Spinal cord (tissue), 10 donors: ENCODE measurements around the gene FAM151B. TPM values are rescaled to one million over a fixed set of nuclear protein-coding genes. Genes with fewer than 3 reads are reported as not detected.
A peak's percentile ranks its signal among the peaks of the same experiment; 100 is the strongest.
"Not testable (repeated sequence)": the region's sequence is repeated elsewhere in the genome, so short reads cannot be mapped to it uniquely, and the experiment has no call there.

Source experiments
- DNase-seq, 6 donors: peaks; one replicate each; pipeline versions ENCODE4 v3.0.0 to v3.0.0-alpha.2; 2013 to 2015; ENCODE audit warnings: low spot score in 6 of 6, low read depth in 4 of 6
- H3K27ac ChIP-seq: one replicate; pipeline ENCODE4 v1.5.1; 2013; ENCODE audit warnings: low read depth, low read length, control low read depth
- H3K27me3 ChIP-seq: one replicate; pipeline ENCODE4 v1.6.1; 2013; ENCODE audit warnings: low read length; ENCODE audit not compliant: control insufficient read depth, insufficient read depth
- H3K36me3 ChIP-seq: one replicate; pipeline ENCODE4 v1.6.1; 2013; ENCODE audit warnings: low read length; ENCODE audit not compliant: control insufficient read depth, insufficient read depth
- H3K4me1 ChIP-seq: one replicate; pipeline ENCODE4 v1.6.1; 2013; ENCODE audit warnings: low read length; ENCODE audit not compliant: control insufficient read depth, insufficient read depth
- H3K4me3 ChIP-seq: one replicate; pipeline ENCODE4 v1.5.1; 2013; ENCODE audit warnings: low read depth, low read length, control low read depth
- H3K9me3 ChIP-seq: one replicate; pipeline ENCODE4 v1.6.1; 2013; ENCODE audit warnings: low read length; ENCODE audit not compliant: control insufficient read depth, insufficient read depth
- WGBS: methylation state at CpG from one replicate; pipeline ENCODE4 v1.1.5; 2013; ENCODE audit warnings: missing lambda C conversion rate; ENCODE audit not compliant: insufficient coverage; 5-methylcytosine and 5-hydroxymethylcytosine counted together
- long read RNA-seq, 4 donors: transcript quantifications; one replicate each; lab custom pipeline, GENCODE V29; 2026
- polyA plus RNA-seq, 2 donors: library from polyadenylated mRNA; unstranded; fragments of 120-200 nt; gene quantifications; one replicate each; pipeline ENCODE4 v1.2.1, GENCODE V29; 2013; ENCODE audit not compliant: insufficient read length in 2 of 2
- total RNA-seq, 2 donors: library from RNA; depleted of rRNA in 1 of 2; stranded (reverse); fragments of 120-200 nt in 1 of 2; fragments of >200 nt in 1 of 2; gene quantifications; one replicate each; pipeline versions ENCODE4 v1.2.3 to v1.2.4, GENCODE V29; 2013 to 2014
- donor health status: healthy.

The FAM151B gene
- total RNA-seq (10 to 100 TPM in 1 of 2 donors, 1 to 10 TPM in 1; 9.3 to 15.5 TPM), polyA plus RNA-seq (1 to 10 TPM; 3.7 to 4.2 TPM)
- long read RNA-seq, donor 1: 0 reads
- long read RNA-seq, donor 2: 0 reads
- long read RNA-seq, donor 3: 0 reads
- long read RNA-seq, donor 4: 0 reads

- Histone ChIP-seq H3K4me3 (peak within 1 kb of the TSS; percentile 81), H3K9me3 (no peaks in the 10 kb centered on the region), H3K27me3 (no peaks in the 10 kb centered on the region), H3K4me1 (peaks cover 4% of the 10 kb centered on the region), H3K36me3 (peaks cover 4% of the 10 kb centered on the region), H3K27ac (peak within 1 kb of the TSS; percentile 82)
- WGBS: 0% methylated on average over 82 of the region's 85 CpGs
- peak; percentile 69 to 97 (median 81) for DNase-seq
Observed at GRCh38 chr5:80487829-80488721, at the start of gene FAM151B. Gene FAM151B, plus strand, starts transcription at chr5:80488100. Its CDS starts 24 bp downstream, at chr5:80488124.

GRCh38 chr5:80438739-80439138 lies 49.2 kb upstream of the FAM151B start:
- H3K4me1 ChIP-seq: no peaks in the 10 kb centered on the region
- no peaks in the 10 kb centered on the region for H3K9me3 ChIP-seq
- WGBS: no CpG with 5 or more reads among the region's 4 CpGs
- peaks cover 21% of the 10 kb centered on the region for H3K36me3 ChIP-seq
- DNase-seq: no peak
- H3K4me3 ChIP-seq: no peak overlapping the region
- H3K27me3 ChIP-seq: no peaks in the 10 kb centered on the region
- H3K27ac ChIP-seq: no peak overlapping the region

GRCh38 chr5:80439213-80439612 lies 48.7 kb upstream of the FAM151B start:
- no peak overlapping the region for H3K27ac ChIP-seq
- H3K4me3 ChIP-seq: no peak overlapping the region
- H3K4me1 ChIP-seq: no peaks in the 10 kb centered on the region
- DNase-seq: no peak
- peaks cover 21% of the 10 kb centered on the region for H3K36me3 ChIP-seq
- no peaks in the 10 kb centered on the region for H3K9me3 ChIP-seq
- H3K27me3 ChIP-seq: no peaks in the 10 kb centered on the region

- H3K36me3 ChIP-seq: peaks cover 16% of the 10 kb centered on the region
- H3K27ac ChIP-seq: no peak overlapping the region
Observed at GRCh38 chr5:80442742-80443141, 45.2 kb upstream of the FAM151B start.

GRCh38 chr5:80453366-80453765 lies 34.5 kb upstream of the FAM151B start:
- Histone ChIP-seq H3K27ac (no peak overlapping the region), H3K9me3 (no peaks in the 10 kb centered on the region), H3K4me1 (no peaks in the 10 kb centered on the region), H3K36me3 (peaks cover 21% of the 10 kb centered on the region), H3K27me3 (no peaks in the 10 kb centered on the region), H3K4me3 (no peak overlapping the region)
- WGBS: 90% methylated on average over 2 of the region's 2 CpGs
- no peak for DNase-seq

More at GRCh38 chr5:80442742-80443141, 45.2 kb upstream of the FAM151B start:
- Histone ChIP-seq H3K4me3 (no peak overlapping the region), H3K9me3 (no peaks in the 10 kb centered on the region), H3K4me1 (no peaks in the 10 kb centered on the region), H3K27me3 (no peaks in the 10 kb centered on the region)
- no peak for DNase-seq

GRCh38 chr5:80463269-80463668 lies 24.6 kb upstream of the FAM151B start:
- 100% methylated on average over 3 of the region's 4 CpGs for WGBS
- peaks cover 8% of the 10 kb centered on the region for H3K9me3 ChIP-seq
- H3K27me3 ChIP-seq: no peaks in the 10 kb centered on the region
- H3K27ac ChIP-seq: no peak overlapping the region
- peaks cover 27% of the 10 kb centered on the region for H3K36me3 ChIP-seq
- DNase-seq: no peak
- no peaks in the 10 kb centered on the region for H3K4me1 ChIP-seq
- no peak overlapping the region for H3K4me3 ChIP-seq

- peaks cover 29% of the 10 kb centered on the region for H3K36me3 ChIP-seq
Observed at GRCh38 chr5:80466669-80467485, 21.0 kb upstream of the FAM151B start.

GRCh38 chr5:80468131-80468530 lies 19.8 kb upstream of the FAM151B start:
- no peak for DNase-seq
- Histone ChIP-seq H3K9me3 (peaks cover 6% of the 10 kb centered on the region), H3K36me3 (peaks cover 29% of the 10 kb centered on the region), H3K27me3 (no peaks in the 10 kb centered on the region), H3K4me3 (no peak overlapping the region), H3K27ac (no peak overlapping the region), H3K4me1 (no peaks in the 10 kb centered on the region)
- no CpG with 5 or more reads among the region's 1 CpG for WGBS

More at GRCh38 chr5:80466669-80467485, 21.0 kb upstream of the FAM151B start:
- DNase-seq: no peak
- no peak overlapping the region for H3K27ac ChIP-seq
- H3K9me3 ChIP-seq: peaks cover 13% of the 10 kb centered on the region
- no peaks in the 10 kb centered on the region for H3K4me1 ChIP-seq
- 86% methylated on average over 1 of the region's 4 CpGs for WGBS
- H3K4me3 ChIP-seq: no peak overlapping the region
- no peaks in the 10 kb centered on the region for H3K27me3 ChIP-seq

- not testable (repeated sequence) for H3K9me3 ChIP-seq, H3K27me3 ChIP-seq, DNase-seq, H3K4me3 ChIP-seq, H3K4me1 ChIP-seq, H3K27ac ChIP-seq
- H3K36me3 ChIP-seq: peaks cover 19% of the 10 kb centered on the region
- no CpG with 5 or more reads among the region's 2 CpGs for WGBS
Observed at GRCh38 chr5:80470631-80471030, 17.3 kb upstream of the FAM151B start.
